Body of pancreas (tissue), 4 donors: ENCODE measurements around the gene DNAH11. TPM values are rescaled to one million over a fixed set of nuclear protein-coding genes. Genes with fewer than 3 reads are reported as not detected.

Source experiments
- ATAC-seq: fragments of 150-250 bp; one replicate; pipeline ENCODE4 v1.9.1; 2016
- DNase-seq, 4 donors: peaks; one replicate each; pipeline ENCODE4 v3.0.0-alpha.2; 2019
- H3K27ac ChIP-seq, 4 donors: fragments of 200-600 bp; sonication (generic); 1 replicate in 3 of 4; 2 replicates in 1 of 4; pipeline versions ENCODE4 v1.5.1 to v1.6.1; 2016 to 2019; ENCODE audit warnings: mild to moderate bottlenecking in 1 of 4, mixed read lengths in 1 of 4, moderate library complexity in 1 of 4
- H3K27me3 ChIP-seq, 2 donors: fragments of 200-600 bp; sonication (generic); one replicate each; pipeline ENCODE4 v1.6.0; 2016; ENCODE audit warnings: mild to moderate bottlenecking in 1 of 2
- H3K36me3 ChIP-seq, 2 donors: fragments of 200-600 bp; sonication (generic); replicated peaks in 1 of 2; 2 replicates each; pipeline ENCODE4 v1.5.1; 2016; ENCODE audit warnings: low read depth in 2 of 2; ENCODE audit not compliant: insufficient read depth in 1 of 2
- H3K4me1 ChIP-seq: fragments of 200-600 bp; sonication (generic); one replicate; pipeline ENCODE4 v1.6.0; 2016
- H3K4me3 ChIP-seq, 2 donors: fragments of 200-600 bp; sonication (generic); 1 replicate in 1 of 2; 2 replicates in 1 of 2; pipeline ENCODE4 v1.5.1; 2016 to 2019
- H3K9me3 ChIP-seq, 3 donors: fragments of 200-600 bp; sonication (generic); 1 replicate in 2 of 3; 2 replicates in 1 of 3; pipeline ENCODE4 v1.5.1; 2016
- CTCF ChIP-seq, 7 experiments: fragments of 450-650 bp in 4 of 7; fragments of 200-600 bp in 3 of 7; sonication (generic) in 3 of 7; IDR thresholded peaks; one replicate each; pipeline ENCODE4 v1.5.1; 2016 to 2019; ENCODE audit warnings: antibody characterized with exemption in 7 of 7
- POLR2A ChIP-seq, 3 donors: fragments of 450-650 bp; IDR thresholded peaks; one replicate each; pipeline ENCODE4 v1.6.1; 2016; ENCODE audit warnings: antibody characterized with exemption in 3 of 3, mild to moderate bottlenecking in 2 of 3
- WGBS, 2 donors: methylation state at CpG; one replicate each; pipeline ENCODE4 v1.1.5; 2017; 5-methylcytosine and 5-hydroxymethylcytosine counted together
- intact Hi-C: fragments of 100-400 bp; cut with DNase I; formaldehyde crosslinking; loops from one replicate; pipeline ENCODE4 v1.15.1; 2023
- total RNA-seq, 2 donors: library from RNA; depleted of rRNA; stranded (reverse); fragments of >200 nt; gene quantifications; one replicate each; pipeline ENCODE4 v1.1.0, GENCODE V29; 2016

Gene DNAH11
- total RNA-seq, 2 donors from 2014 or later: 0.52 to 0.99 TPM

DNA sequence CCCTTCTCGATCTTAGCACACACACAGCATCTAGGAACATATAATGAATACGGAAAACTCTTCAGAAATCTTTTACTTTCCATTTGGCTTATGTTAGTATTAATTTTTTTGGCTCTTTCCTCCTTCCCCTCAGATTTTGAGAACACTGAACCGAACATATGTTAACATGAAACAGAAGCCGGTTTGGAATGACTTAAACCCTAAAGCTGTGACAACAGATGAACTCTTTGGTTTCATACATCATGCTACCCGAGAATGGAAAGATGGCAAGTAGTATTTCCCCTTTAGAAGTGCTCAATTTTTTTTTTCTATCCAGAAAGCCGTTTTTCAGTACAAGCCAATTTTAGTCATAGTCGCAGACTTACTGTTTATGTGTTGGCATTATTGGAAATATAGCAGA lies 164.7 kb downstream of the DNAH11 start:
- no peak overlapping the region for H3K4me3 ChIP-seq
- no peaks in the 10 kb centered on the region for H3K36me3 ChIP-seq
- intact Hi-C loops: no loop called here
- no peaks in the 10 kb centered on the region for H3K27me3 ChIP-seq
- DNase-seq (no peak), ATAC-seq (no peak)
- WGBS, 2 donors: 75 to 76% methylated on average over 7 of the region's 7 CpGs
- H3K4me1 ChIP-seq: no peaks in the 10 kb centered on the region
- H3K9me3 ChIP-seq: no peaks in the 10 kb centered on the region
- no peak for TF ChIP-seq POLR2A (IDR thresholded peaks at IDR 0.05)
- TF ChIP-seq CTCF (IDR thresholded peaks at IDR 0.05): no peak
- H3K27ac ChIP-seq: no peak overlapping the region

- Histone ChIP-seq H3K27ac (no peak overlapping the region), H3K36me3 (no peaks in the 10 kb centered on the region), H3K27me3 (no peaks in the 10 kb centered on the region), H3K4me3 (no peak overlapping the region), H3K4me1 (no peaks in the 10 kb centered on the region), H3K9me3 (no peaks in the 10 kb centered on the region)
- no peak for ATAC-seq
- no peak for TF ChIP-seq CTCF (IDR thresholded peaks at IDR 0.05)
- no peak for TF ChIP-seq POLR2A (IDR thresholded peaks at IDR 0.05)
- no peak for DNase-seq
- intact Hi-C loops: no loop called here
- WGBS, 2 donors: 74 to 84% methylated on average over 6 of the region's 6 CpGs
Measured at GRCh38 chr7:21708096-21708495, 165.3 kb downstream of the DNAH11 start.

- Histone ChIP-seq H3K27ac (no peak overlapping the region), H3K4me1 (no peaks in the 10 kb centered on the region)
- intact Hi-C loops: no loop called here
Measured at GRCh38 chr7:21717323-21717722, 174.5 kb downstream of the DNAH11 start.

GRCh38 chr7:21718391-21718790 lies 175.6 kb downstream of the DNAH11 start:
- intact Hi-C loops: no loop called here
- no peaks in the 10 kb centered on the region for H3K36me3 ChIP-seq
- no peak for TF ChIP-seq POLR2A (IDR thresholded peaks at IDR 0.05)
- TF ChIP-seq CTCF (IDR thresholded peaks at IDR 0.05): no peak
- H3K27ac ChIP-seq: no peak overlapping the region
- no peaks in the 10 kb centered on the region for H3K27me3 ChIP-seq
- DNase-seq: no peak
- no peak overlapping the region for H3K4me3 ChIP-seq
- ATAC-seq: no peak
- no peaks in the 10 kb centered on the region for H3K9me3 ChIP-seq
- H3K4me1 ChIP-seq: no peaks in the 10 kb centered on the region

More at GRCh38 chr7:21717323-21717722, 174.5 kb downstream of the DNAH11 start:
- TF ChIP-seq POLR2A (IDR thresholded peaks at IDR 0.05): no peak
- TF ChIP-seq CTCF (IDR thresholded peaks at IDR 0.05): no peak
- ATAC-seq (no peak), DNase-seq (no peak)
- 68 to 78% methylated on average over 5 of the region's 5 CpGs for WGBS, 2 donors
- Histone ChIP-seq H3K9me3 (no peaks in the 10 kb centered on the region), H3K27me3 (no peaks in the 10 kb centered on the region), H3K36me3 (no peaks in the 10 kb centered on the region), H3K4me3 (no peak overlapping the region)

GRCh38 chr7:21719846-21720245 lies 177.0 kb downstream of the DNAH11 start:
- TF ChIP-seq CTCF (IDR thresholded peaks at IDR 0.05) (no peak), POLR2A (IDR thresholded peaks at IDR 0.05) (no peak)
- intact Hi-C loops: no loop called here
- no peaks in the 10 kb centered on the region for H3K4me1 ChIP-seq
- no peaks in the 10 kb centered on the region for H3K36me3 ChIP-seq
- no peak overlapping the region for H3K27ac ChIP-seq
- WGBS, 2 donors: 68 to 75% methylated on average over 9 to 10 of the region's 10 CpGs
- ATAC-seq (no peak), DNase-seq (no peak)
- no peaks in the 10 kb centered on the region for H3K27me3 ChIP-seq
- no peak overlapping the region for H3K4me3 ChIP-seq
- H3K9me3 ChIP-seq: no peaks in the 10 kb centered on the region
